GM18499 (cell line): Measurements from ENCODE around the gene FUT7.
"Not testable (repeated sequence)": the region's sequence is repeated elsewhere in the genome, so short reads cannot be mapped to it uniquely, and the experiment has no call there.

Experiments
- ATAC-seq: cut with Tn5 transposase; IDR thresholded peaks from one replicate; pipeline ENCODE4 v1.9.1; 2021; ENCODE audit warnings: moderate number of reproducible peaks; ENCODE audit not compliant: insufficient read depth, unreplicated experiment

FUT7 gene

DNA sequence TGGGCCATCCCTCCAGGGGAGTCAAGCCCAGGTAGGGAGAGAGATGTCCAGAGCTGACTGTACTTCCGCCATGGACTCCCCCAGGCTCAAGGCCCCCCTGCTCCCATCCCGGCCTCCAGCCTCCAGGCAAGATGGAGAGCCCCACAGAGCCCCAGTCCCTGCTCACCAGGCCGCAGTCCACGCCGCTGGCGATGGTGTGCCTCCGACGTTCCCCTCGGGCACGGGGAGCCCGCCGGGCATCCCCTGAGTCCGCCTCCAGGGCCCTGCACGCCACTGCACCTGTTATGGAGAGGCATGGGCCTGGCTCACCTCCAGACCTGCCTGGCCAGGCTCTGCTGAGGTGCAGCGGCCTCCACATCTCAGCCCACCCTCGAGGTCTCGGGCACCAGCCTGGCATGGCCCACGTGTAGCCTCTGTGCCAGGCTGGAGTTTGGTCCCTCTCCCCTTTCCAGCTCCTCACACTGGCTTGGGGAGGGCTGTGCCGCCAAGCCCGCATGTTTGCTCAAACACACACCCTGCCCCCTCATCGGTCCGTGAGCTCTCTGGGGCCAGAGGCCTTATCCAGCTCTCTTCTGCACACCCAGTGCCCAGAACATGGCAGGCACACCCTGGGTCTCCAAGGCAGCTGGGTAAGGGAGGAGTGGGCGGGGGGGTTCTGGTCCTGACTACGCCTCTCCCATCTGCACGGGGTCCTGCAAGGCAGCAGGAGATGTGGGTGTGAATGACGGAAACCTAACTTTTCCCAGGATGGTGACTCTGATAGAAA is 34.4 kb upstream of the FUT7 start:
- no peak for ATAC-seq

DNA sequence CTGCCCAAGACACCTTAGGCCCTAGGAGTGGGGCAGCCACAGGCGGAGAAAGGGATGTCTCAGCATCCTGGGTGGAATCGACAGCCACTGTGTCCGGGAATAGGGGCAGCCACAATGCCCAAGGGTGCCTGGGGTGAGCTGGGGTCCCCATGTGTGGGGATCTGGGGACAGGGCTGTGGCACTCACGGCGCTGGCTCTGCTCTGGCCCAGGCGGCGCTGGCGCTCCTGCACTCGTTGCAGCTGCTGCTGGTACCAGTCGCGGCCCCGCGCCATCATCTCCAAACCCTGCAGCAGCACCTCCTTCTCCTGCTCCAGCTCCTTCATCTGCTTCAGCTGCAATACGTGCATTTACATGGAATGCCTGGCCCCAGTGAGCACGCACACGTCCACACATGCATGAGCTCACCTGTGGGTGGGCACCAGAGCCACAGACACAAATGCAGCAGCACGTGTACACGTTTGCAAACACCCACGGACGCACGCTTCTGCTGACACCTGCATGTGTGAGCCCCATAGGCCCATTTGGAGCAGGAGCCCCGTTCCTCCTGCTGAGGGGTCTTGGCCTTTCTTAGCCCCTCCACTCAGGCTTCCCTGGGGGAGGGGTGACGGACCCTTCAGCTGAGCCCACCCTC is 33.6 kb upstream of the FUT7 start:
- no peak for ATAC-seq

DNA sequence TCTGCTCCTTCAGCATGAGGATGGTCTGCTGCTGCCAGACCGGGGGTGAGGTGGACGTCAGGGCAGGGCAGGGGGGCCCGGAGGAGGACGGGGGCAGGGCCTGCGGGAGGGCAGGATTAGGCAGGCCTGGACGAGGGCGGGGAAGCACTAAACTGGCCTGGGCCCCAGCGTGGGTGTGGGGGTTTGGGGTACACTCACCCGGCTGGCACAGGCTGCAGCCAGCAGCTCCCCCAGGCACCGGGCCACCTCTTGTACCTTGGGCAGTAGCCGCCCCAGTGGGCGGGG is 32.9 kb upstream of the FUT7 start:
- no peak for ATAC-seq

DNA sequence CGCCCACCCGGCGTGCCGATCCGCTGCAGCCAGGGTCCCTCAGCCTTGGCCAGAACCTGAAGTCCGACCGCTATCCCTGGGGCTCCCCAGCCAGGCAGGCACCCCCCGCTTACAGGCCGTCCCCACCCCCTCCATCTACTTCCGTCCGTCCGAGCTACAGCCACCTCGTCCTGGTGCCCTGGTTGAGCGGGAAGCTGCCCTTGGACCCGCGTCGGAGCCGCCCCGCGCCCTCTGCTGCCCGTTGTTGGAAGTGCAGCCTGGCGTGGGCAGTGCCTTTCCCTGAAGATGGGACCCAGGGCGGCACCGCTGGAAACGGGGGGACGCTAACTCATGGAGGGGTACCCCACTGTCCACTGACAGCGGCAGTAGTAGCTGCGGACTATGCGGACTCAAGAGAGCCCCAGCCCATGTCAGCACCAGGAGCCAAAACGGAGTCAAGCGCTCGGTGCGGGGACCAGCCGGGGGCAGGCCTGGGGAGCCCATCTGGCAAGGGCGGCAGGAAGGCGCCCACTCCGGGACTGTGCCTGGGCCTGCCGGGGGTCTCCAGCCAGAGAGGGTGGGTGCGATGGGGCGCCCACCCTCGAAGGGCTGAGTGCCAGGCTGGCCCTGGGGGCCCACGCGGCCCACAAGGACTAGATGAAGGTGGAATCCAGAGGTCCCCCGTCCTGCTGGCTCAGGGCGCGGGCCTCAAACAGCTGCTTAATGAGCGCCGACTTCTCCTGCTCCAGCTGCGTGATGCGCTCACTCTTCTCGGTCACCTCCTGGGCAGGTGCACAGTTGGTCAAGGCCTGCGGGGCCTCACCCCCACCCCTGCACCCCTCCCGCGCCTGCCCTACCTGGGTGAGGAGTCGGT is 32.4 kb upstream of the FUT7 start:
- ATAC-seq, result no peak

DNA sequence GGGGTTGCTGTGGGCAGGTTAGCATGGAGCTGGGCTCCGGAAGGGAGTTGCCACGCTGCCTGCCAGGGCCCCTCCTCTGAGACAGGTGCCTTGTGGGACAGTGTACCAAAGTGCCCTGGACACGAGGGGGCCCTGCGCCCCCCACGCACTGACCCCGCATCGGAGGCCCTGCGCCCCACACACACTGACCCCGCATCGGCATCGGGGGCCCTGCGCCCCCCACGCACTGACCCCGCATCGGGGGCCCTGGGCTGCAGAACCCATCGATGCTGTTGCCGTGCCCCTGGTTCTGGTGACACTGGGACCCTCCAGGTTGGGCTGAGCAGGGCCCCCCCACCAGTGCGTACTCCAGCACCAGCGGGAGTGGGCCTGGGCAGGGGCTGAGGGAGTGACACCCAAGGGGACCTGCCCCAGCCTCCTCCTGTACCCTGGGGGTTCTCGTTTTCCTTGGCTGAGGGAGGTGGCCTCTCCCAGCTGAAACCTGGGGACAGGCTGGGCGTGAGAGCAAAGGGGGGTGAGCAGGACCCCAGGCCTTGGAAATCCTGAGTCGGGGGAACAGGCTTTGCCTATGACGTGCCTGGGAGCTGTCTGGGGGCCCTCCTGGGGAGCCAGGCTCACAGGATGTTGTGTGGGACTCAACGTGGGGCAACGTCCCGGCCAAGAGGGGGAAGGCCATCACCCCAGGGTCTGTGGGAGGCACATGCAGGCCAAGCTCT is 31.6 kb upstream of the FUT7 start:
- no peak for ATAC-seq

DNA sequence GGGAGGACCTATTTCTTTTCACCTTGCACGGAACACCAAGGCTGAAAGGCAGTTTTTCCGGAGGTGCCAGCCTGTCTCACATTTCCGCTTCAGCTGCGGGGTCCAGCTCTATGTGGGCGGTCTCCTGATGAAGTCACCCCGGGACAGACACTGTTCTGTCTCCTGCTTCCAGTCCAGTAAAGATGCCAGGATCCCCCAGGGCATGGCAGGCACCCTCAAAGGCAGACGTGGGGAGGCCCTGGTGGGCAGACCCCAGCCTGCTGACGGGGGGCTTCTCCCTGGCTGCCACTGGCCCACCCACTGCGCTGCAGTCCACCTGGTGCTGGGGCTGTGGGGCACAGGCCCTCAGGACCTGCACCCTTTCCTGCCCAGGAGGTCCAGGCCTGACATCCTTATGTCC is 30.9 kb upstream of the FUT7 start:
- not testable (repeated sequence) for ATAC-seq

DNA sequence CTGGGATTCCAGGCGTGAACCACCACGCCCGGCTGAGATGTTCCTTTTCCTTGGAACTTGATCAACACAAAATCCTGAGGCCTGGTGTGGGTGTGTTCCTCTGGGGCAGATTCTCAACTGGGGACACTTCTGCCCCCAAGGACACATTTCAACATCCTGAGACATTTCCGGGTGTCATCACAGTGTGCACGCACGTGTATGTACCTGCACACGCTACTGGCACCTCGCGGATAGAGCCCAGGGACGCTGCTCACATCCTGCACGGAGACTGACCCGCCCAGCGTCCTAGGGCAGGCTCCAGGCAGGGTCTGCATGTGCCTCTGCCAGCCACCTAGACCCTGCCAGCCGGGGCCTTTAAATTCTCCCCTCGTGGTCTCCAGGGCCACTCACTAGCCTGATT is 30.5 kb upstream of the FUT7 start:
- no peak for ATAC-seq

DNA sequence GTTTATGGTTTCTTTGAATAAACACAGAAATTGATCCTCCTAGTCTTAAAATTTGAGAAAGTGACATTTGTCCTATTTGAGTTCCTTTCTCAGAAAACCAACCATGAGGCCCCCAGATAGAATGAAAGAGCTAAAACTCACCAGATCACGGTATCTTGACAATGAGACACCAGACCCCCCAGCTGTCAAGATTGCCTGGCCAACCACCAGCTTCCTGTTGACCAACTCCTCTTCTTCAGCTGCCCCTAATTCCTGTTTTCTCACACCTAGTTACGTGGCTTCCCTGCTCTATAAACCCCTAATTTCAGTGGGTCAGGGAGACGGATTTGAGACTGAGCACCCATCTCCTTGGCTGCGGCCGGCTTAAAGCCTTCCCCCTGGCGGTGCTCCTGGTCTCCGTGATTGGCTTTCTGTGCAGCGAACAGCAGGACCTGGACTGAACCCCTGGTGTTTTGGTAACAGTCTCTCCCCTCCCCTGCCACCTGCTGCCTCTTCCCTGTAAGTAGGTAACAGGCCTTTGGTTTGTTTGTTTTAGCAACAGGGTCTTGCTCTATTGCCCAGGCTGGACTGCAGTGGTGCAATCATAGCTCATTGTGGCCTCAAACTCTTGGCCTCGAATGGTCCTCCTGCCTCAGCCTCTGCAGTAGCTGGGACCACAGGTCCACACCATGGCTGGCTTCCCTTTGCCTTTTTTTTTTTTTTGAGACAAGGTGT is 26.8 kb upstream of the FUT7 start:
- ATAC-seq, result no peak

DNA sequence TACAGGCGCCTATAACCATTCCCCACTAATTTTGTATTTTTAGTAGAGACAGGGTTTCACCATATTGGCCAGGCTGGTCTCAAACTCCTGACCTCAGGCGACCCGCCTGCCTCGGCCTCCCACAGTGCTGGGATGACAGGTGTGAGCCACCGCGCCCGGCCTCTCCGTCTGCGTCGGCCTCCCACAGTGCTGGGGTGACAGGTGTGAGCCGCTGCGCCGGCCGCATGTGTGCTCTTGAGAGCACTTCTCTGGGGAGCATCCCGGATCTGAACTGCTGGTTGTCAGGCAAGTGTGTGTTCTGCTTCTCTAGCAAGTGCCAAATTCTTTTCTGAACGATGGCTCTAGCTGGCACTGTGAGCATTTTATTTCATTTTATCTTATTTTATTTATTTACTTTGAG is 25.7 kb upstream of the FUT7 start:
- ATAC-seq, result no peak

DNA sequence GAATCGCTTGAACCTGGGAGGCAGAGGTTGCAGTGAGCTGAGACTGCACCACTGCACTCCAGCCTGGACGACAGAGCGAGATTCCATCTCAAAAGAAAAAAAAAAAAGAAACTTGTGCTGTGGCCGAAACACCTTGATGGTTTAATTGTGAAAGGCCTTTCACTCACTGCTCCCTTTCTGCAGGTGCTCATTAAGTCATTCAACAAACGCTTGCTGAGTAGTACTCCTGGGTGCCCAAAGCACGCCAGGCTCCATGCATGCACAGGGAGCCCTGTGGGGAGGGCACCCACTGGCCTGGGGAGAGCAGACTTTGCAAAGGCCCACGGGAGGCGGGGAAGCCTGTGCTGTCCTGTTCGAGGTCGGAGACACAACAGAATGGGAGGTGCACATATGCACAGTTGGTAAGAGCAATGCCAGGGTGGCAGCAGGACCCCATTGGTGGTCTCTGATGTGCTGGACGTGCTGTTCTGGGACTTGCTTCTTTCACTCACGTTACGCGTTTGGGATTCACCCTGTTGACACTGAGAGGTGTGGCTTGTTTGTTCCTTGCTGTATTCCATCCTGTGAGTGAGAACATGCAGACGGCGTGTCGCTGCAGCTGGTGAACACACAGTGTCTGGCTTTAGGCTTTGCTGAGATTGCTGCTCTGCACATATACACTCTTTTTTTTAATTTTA is 25.0 kb upstream of the FUT7 start:
- no peak for ATAC-seq

DNA sequence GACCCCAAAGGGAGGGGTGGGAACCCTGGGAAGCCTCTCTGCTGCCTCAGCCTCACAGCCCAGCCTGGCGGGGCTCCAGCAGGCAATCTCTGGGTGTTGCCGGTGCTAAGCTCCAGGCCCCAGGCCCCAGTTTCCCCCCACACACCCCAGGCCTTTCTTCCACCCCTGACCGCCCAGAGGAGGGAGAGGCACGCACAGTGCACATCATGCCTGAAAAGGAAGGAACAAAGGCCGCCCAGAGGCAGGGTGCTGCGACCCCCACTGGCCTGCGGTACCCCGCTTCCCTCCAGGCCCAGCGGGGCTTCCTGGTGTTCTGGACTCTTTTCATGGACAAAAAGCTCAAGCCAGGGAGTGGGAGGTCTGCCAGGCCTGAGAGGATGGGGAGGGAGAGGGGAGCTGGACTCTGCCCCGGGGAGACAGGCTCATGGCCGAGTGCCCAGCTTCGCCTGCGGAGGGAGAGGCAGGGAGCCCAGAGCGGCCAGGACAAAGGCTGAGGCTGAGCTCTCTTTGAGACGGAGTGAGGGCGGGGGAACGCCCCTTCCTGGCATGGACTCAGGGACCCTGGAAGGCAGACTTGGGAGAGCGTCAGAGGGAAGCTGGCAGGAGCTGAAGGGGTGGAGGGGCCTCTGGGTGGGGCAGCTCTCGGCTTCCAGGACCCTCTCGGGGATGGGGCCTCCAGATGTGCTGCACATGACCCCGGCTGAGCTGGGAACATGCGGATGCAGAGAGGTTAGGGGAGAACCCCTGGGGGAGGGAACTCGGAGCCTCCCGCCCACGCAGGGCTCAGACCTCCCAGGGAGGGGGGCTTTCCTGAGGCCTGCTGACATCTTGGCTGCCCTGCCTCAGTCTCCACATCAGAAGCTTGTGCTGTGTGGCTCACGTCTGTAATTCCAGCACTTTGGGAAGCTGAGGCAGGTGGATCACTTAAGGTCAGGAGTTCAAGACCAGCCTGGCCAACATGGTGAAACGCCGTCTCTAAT is 23.8 kb upstream of the FUT7 start:
- ATAC-seq, result no peak

DNA sequence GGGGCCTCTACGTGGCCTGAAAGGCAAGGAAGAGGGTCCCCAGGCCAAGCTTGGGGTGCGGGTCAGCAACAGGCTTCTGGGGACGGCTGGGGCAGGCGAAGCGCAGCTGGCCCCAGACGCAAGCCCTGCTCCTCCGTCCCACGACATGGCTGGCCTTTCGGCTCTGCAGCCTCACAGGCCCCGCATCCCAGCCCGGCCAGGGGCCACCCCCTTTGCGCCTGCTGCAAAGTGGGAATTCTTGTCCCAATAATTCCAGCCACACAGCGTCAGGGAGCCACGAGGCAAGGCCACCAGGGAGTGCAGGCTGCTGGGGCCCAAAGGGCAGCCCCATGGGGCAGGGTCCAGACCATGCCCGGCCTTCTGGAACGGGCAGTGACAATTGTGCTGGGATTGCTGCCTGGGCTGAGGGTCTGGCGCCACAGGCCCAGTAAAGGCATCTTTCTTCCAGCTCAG is 23.1 kb upstream of the FUT7 start:
- no peak for ATAC-seq

DNA sequence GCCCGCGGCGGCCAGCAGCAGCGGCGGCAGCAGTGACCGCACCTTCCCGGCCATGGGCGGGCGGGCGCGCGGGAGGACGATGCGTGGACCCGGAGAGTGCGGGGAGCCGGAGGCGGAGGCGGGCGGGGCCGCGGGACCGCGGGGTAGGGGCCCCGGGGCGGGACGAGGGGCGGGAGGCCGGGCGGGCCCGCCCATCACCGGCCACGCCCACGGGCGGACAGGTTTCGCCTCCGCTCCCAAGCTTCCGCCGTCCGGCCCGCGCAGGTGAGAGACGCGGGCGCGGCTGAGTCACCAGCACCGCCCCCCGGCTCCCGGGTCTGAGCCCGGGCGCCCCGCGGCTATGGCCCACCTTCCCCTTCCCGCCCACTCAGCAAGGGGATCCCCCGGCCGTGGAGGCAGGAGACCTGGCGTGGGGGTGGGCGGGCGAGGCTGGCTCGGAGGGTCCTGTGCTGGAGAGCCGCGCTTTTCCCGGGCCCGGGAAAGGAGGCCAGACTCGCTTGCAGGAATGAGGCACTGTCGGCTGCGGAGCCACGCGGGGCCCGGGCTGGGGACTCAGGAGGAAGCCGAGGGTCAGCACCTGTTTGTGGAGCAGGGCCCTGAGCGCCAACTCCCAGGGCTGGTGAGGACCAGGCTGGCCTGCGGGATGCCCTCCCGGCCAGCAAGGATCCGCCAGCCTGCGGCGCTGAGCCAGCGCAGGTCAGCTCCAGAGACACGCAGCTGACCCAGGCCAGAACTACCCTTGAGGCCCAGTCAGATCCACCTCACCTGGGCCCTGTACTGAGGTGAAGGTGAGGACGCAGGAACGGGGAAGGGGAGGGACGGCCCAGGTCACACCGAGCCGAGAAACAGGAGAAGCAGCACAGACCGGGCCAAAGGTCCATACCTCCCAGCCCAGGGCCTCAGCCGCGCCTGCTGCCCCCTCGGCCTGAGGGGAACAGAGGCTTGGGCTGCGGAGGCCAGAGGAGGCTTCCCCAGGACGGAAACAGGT is 22.4 kb upstream of the FUT7 start, which contains the start of gene ENTPD2:
ENTPD2 (minus strand) TSS at position 118 of the 988 bp plus-strand sequence; CDS start at position 54, 64 bp downstream.
- ATAC-seq, result no peak

DNA sequence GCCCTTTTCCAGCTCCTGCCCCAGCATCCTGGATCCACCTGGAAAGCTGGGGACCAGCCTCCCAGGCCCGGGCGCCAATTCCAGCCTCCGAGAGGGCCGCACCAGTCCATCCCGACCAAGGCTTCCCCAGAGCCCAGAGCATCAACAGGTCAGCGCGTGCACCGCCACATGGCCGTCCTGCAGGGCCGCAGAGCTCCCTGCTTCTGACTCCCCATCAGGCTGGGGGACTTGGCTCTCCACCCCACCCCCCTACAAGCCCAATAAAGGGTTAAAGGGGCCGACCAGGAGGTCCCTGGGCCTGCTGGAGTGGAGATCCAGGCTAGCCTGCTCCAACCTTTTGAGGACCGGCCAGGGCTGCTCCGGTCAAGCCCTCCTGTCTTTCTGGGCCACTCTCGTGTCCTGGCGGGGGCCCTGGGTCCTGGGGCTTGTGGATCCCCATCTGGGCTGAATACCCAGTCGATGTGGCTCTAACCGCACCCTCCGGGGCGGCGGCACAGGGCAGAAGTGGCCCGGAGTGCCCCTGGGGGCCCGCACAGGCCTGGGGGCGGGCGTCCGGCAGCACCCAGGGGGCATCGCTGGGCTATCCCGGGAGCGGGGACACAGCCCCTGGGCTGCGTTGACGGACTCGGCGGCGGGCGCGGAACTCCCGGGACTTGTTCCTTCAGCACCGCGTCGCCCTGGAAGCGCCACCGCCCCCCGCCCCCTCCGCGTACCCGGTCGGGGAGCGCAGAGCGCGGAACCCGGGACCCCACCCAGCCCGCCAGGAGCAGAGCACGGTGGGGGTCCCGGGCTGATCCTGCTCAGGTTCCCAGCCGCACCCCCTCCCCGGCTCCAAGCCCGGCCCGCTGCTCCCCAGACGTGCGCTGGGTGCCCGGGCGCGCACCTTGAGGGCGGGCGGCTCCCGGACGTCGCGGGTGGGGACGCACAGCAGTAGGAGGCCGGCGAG is 21.4 kb upstream of the FUT7 start:
- no peak for ATAC-seq

DNA sequence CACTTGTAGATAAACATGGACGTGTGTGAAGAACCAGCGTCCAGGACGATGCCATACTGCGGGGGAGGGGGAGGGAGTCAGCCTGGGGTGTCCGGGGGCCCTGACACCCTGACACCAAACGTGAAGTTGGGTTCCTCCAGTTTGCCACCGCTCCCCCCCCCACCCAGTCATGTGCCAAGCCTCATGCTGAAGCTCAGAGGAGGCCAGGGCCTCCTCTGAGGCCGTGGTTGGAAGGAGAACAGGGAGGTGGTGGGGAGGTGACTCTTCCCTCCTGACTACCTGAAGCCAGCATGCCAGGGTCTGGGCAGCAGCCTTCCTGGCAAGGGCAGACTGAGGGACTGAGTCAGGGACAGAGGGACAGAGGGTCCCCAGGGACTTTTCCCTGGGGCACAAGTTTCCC is 20.4 kb upstream of the FUT7 start:
- no peak for ATAC-seq

DNA sequence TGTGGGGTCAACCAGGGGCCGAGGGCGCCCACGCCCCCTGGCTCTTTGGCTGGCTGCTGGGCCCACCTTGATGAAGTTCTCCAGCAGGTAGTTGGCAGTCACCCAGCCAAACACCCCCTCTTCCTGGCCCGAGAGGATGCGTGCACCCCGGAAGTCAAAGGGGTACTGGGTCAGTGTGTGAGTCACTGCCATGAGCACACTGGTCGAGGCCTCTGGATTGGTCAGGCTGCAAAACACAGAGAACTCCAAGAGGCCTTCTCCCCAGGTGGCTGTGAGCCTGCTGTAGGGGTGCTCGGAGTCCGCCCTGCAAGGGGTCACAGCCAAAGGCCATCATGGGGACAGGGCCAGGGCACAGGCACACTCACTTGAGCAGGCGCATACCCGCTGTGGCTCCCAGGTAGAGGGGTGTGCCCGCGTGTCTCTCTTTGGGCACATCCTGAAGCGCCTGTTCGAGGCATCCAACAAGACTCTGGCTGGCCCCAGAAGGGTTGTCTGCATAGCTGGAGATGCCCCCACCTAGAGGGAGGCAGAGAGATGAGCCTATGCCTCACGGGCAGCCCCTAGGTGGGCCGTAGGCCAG is 19.3 kb upstream of the FUT7 start:
- no peak for ATAC-seq
